RWPE2 (cell line): ENCODE data around the gene AGPAT4.
"Not testable (repeated sequence)": the region's sequence is repeated elsewhere in the genome, so short reads cannot be mapped to it uniquely, and the experiment has no call there.

Source experiments
- ATAC-seq: fragments of 200-7000 bp; cut with Tn5 transposase; 3 replicates; pipeline ENCODE4 v1.9.1; 2021; ENCODE audit warnings: low read depth
- DNase-seq: peaks from one replicate; pipeline ENCODE4 v3.0.0-alpha.2; 2020; ENCODE audit warnings: low spot score
- H3K27ac ChIP-seq: fragments of 450-650 bp; 2 replicates; pipeline ENCODE4 v1.5.1; 2017; ENCODE audit warnings: mild to moderate bottlenecking; ENCODE audit not compliant: poor library complexity, severe bottlenecking
- H3K27me3 ChIP-seq: fragments of 250-450 bp; sonication (Bioruptor Pico); 2 replicates; pipeline ENCODE4 v1.5.1; 2021; ENCODE audit warnings: mild to moderate bottlenecking, moderate library complexity; ENCODE audit not compliant: insufficient read depth, poor library complexity, severe bottlenecking
- H3K36me3 ChIP-seq: fragments of 250-450 bp; sonication (Bioruptor Pico); 2 replicates; pipeline ENCODE4 v1.5.1; 2020; ENCODE audit warnings: low read depth, mild to moderate bottlenecking, moderate library complexity
- H3K4me1 ChIP-seq: fragments of 250-450 bp; sonication (Bioruptor Pico); 2 replicates; pipeline ENCODE4 v1.5.1; 2021; ENCODE audit warnings: mild to moderate bottlenecking, moderate library complexity; ENCODE audit not compliant: insufficient read depth, poor library complexity, severe bottlenecking
- H3K4me3 ChIP-seq: fragments of 250-450 bp; sonication (Bioruptor Pico); 2 replicates; pipeline ENCODE4 v1.5.1; 2021; ENCODE audit warnings: mild to moderate bottlenecking, moderate library complexity; ENCODE audit not compliant: severe bottlenecking
- H3K9me3 ChIP-seq: fragments of 250-450 bp; sonication (Bioruptor Pico); 2 replicates; pipeline ENCODE4 v1.5.1; 2021; ENCODE audit warnings: mild to moderate bottlenecking, moderate library complexity; ENCODE audit not compliant: severe bottlenecking
- CTCF ChIP-seq: fragments of 450-650 bp; IDR thresholded peaks from one replicate; pipeline ENCODE4 v1.5.1; 2017; ENCODE audit warnings: mild to moderate bottlenecking, moderate library complexity; ENCODE audit not compliant: poor library complexity, severe bottlenecking

Gene AGPAT4

GRCh38 chr6:161186173-161186769 is 87.6 kb downstream of the AGPAT4 start:
- H3K4me3 ChIP-seq: no peak overlapping the region
- no peaks in the 10 kb centered on the region for H3K9me3 ChIP-seq
- TF ChIP-seq CTCF: no peak
- H3K4me1 ChIP-seq: peaks cover 8% of the 10 kb centered on the region
- H3K36me3 ChIP-seq: no peaks in the 10 kb centered on the region
- ATAC-seq (peak; percentile 98), DNase-seq (no peak)
- H3K27ac ChIP-seq: peak overlapping the region; percentile 14
- H3K27me3 ChIP-seq: no peaks in the 10 kb centered on the region

- DNase-seq (no peak), ATAC-seq (no peak)
- Histone ChIP-seq H3K27me3 (no peaks in the 10 kb centered on the region), H3K4me3 (no peak overlapping the region), H3K27ac (no peak overlapping the region), H3K9me3 (no peaks in the 10 kb centered on the region), H3K36me3 (no peaks in the 10 kb centered on the region), H3K4me1 (peaks cover 4% of the 10 kb centered on the region)
- no peak for TF ChIP-seq CTCF
These were observed 92.7 kb downstream of the AGPAT4 start for GRCh38 chr6:161181121-161181520.

- H3K27ac ChIP-seq, H3K9me3 ChIP-seq, H3K36me3 ChIP-seq, H3K4me3 ChIP-seq, H3K27me3 ChIP-seq, H3K4me1 ChIP-seq, DNase-seq, ATAC-seq: not testable (repeated sequence)
These were observed 95.7 kb downstream of the AGPAT4 start for GRCh38 chr6:161178155-161178554.

GRCh38 chr6:161176428-161176827 is 97.4 kb downstream of the AGPAT4 start:
- not testable (repeated sequence) for H3K27me3 ChIP-seq, ATAC-seq, H3K36me3 ChIP-seq, H3K4me3 ChIP-seq, H3K9me3 ChIP-seq, H3K27ac ChIP-seq, H3K4me1 ChIP-seq, DNase-seq

- H3K4me3 ChIP-seq, H3K36me3 ChIP-seq, H3K9me3 ChIP-seq, H3K27ac ChIP-seq, ATAC-seq, DNase-seq, H3K27me3 ChIP-seq: not testable (repeated sequence)
- H3K4me1 ChIP-seq: peaks cover 16% of the 10 kb centered on the region
These were observed 101.1 kb downstream of the AGPAT4 start for GRCh38 chr6:161172769-161173168.

- no peak for ATAC-seq
- H3K4me1 ChIP-seq: peaks cover 16% of the 10 kb centered on the region
- H3K9me3 ChIP-seq: no peaks in the 10 kb centered on the region
- H3K4me3 ChIP-seq: no peak overlapping the region
- no peak overlapping the region for H3K27ac ChIP-seq
- no peaks in the 10 kb centered on the region for H3K36me3 ChIP-seq
- H3K27me3 ChIP-seq: no peaks in the 10 kb centered on the region
- DNase-seq: no peak
- no peak for TF ChIP-seq CTCF
These were observed 102.7 kb downstream of the AGPAT4 start for GRCh38 chr6:161171207-161171606.
